GM19239 (cell line): Measurements from ENCODE around the gene TM9SF4.
"Not testable (repeated sequence)": the region's sequence is repeated elsewhere in the genome, so short reads cannot be mapped to it uniquely, and the experiment has no call there.

ENCODE experiments used
- DNase-seq: peaks from one replicate; pipeline ENCODE4 v3.0.0; 2011; ENCODE audit warnings: low spot score; ENCODE audit not compliant: insufficient read length
- FAIRE-seq: peaks from 2 replicates; lab custom pipeline; 2011; peaks lifted over from hg19 to GRCh38; lab: Jason Lieb, UNC

The TM9SF4 gene

GRCh38 chr20:32153156-32153665 lies 43.7 kb downstream of the TM9SF4 start:
- DNase-seq (no peak), FAIRE-seq (no peak)

- FAIRE-seq: no peak
- DNase-seq: no peak
These were observed 44.3 kb downstream of the TM9SF4 start for GRCh38 chr20:32153771-32154170.

- no peak for DNase-seq
- no peak for FAIRE-seq
These were observed 45.8 kb downstream of the TM9SF4 start for GRCh38 chr20:32155017-32155981.

GRCh38 chr20:32157611-32158010 lies 48.1 kb downstream of the TM9SF4 start:
- FAIRE-seq: no peak
- DNase-seq: no peak

- DNase-seq: no peak
- no peak for FAIRE-seq
These were observed 48.8 kb downstream of the TM9SF4 start for GRCh38 chr20:32158351-32158750.

GRCh38 chr20:32158943-32159660 lies 49.6 kb downstream of the TM9SF4 start:
- FAIRE-seq: no peak
- no peak for DNase-seq

- DNase-seq (no peak), FAIRE-seq (no peak)
These were observed 50.3 kb downstream of the TM9SF4 start for GRCh38 chr20:32159766-32160221.

GRCh38 chr20:32160341-32160740 lies 50.8 kb downstream of the TM9SF4 start:
- no peak for FAIRE-seq

GRCh38 chr20:32162351-32162750 lies 52.8 kb downstream of the TM9SF4 start:
- FAIRE-seq: no peak
- DNase-seq: no peak

More at GRCh38 chr20:32160341-32160740, 50.8 kb downstream of the TM9SF4 start:
- no peak for DNase-seq

- no peak for DNase-seq
- FAIRE-seq: no peak
These were observed 54.4 kb downstream of the TM9SF4 start for GRCh38 chr20:32163951-32164350.

- DNase-seq (no peak), FAIRE-seq (no peak)
These were observed 55.6 kb downstream of the TM9SF4 start for GRCh38 chr20:32164984-32165735.

- no peak for DNase-seq
- FAIRE-seq: no peak
These were observed 56.5 kb downstream of the TM9SF4 start for GRCh38 chr20:32165836-32166545.

- FAIRE-seq: no peak
These were observed 58.0 kb downstream of the TM9SF4 start for GRCh38 chr20:32167552-32167951.

GRCh38 chr20:32168184-32168910 lies 58.8 kb downstream of the TM9SF4 start:
- FAIRE-seq (no peak), DNase-seq (no peak)

More at GRCh38 chr20:32167552-32167951, 58.0 kb downstream of the TM9SF4 start:
- DNase-seq: no peak

GRCh38 chr20:32177696-32178095 lies 68.2 kb downstream of the TM9SF4 start:
- FAIRE-seq, DNase-seq: not testable (repeated sequence)

- FAIRE-seq (no peak), DNase-seq (no peak)
These were observed 70.0 kb downstream of the TM9SF4 start for GRCh38 chr20:32179515-32179914.

GRCh38 chr20:32179934-32180333 lies 70.4 kb downstream of the TM9SF4 start:
- DNase-seq (no peak), FAIRE-seq (no peak)

GRCh38 chr20:32181606-32182005 lies 72.1 kb downstream of the TM9SF4 start:
- no peak for DNase-seq
- FAIRE-seq: no peak
